ENCODE measurements around the gene TSPEAR. TPM values are rescaled to one million over a fixed set of nuclear protein-coding genes. Genes with fewer than 3 reads are reported as not detected.

The TSPEAR gene
- total and polyA plus RNA-seq, 2 of the 13 experiments (the other 11 are each of a cell fraction or from before 2014, with no cell fraction given), result 0.07 to 0.32 TPM

DNA sequence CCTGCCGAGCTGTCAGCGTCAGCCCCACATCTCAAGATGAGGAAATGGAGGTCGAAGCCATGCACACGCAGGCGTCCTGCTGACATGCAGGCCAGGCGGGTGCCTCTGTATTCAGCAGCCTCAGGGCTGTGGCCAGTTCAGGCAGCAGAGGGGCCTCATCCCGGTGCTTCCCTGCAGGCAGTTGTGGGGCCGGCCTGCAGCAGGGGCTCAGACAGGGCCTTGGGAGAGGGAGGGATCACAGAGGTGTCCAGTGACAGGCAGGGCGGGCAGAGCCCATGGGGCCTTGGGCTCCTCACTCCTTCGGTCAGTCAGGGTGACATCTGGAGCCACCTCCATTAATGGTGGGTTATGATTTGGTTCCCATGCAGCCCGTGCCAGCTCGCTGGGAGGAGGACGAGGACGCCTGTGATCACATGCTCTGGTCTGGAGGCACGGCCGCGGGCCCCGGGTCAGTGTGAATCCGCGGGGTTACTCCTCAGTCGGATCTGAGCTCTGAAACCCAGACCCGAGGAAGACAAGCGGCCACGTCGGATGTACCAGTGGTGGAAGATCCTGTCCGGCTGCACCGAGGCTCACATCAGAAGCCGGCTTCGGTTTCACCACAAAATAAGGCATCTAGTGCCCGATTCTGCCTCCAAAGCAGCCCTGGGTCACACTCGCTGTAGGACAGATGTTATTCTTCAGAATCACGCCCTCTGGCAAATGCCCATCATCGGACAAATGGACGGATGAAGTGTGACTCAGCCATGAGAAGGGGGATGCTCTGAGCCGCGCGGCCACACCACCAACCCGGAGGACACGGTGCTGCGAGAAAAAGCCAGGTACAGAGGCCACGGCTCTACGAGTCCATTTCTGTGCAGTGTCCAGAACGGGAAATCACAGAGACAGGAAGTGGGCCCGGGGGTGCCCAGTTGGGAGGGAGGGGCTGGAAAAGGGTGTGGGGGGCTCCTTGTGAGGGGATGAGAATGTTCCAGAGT lies 204.8 kb downstream of the TSPEAR start (continued):
- TF ChIP-seq, protein P1, sequence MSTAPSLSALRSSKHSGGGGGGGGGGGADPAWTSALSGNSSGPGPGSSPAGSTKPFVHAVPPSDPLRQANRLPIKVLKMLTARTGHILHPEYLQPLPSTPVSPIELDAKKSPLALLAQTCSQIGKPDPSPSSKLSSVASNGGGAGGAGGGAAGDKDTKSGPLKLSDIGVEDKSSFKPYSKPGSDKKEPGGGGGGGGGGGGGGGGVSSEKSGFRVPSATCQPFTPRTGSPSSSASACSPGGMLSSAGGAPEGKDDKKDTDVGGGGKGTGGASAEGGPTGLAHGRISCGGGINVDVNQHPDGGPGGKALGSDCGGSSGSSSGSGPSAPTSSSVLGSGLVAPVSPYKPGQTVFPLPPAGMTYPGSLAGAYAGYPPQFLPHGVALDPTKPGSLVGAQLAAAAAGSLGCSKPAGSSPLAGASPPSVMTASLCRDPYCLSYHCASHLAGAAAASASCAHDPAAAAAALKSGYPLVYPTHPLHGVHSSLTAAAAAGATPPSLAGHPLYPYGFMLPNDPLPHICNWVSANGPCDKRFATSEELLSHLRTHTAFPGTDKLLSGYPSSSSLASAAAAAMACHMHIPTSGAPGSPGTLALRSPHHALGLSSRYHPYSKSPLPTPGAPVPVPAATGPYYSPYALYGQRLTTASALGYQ (CRISPR knock-in tag; IDR thresholded peaks at IDR 0.05), result peak; percentile 57; the same call in 1 of the 2 replicates
- TF ChIP-seq ZNF670 (CRISPR knock-in tag; IDR thresholded peaks at IDR 0.05; ENCODE audit: borderline replicate concordance), result no peak
- no peak for TF ChIP-seq GATAD2A (CRISPR knock-in tag; IDR thresholded peaks at IDR 0.05)
- TF ChIP-seq GATA4 (IDR thresholded peaks at IDR 0.05; ENCODE audit: borderline replicate concordance, low read depth), result no peak
- no peak for TF ChIP-seq ZNF775 (CRISPR knock-in tag; IDR thresholded peaks at IDR 0.05; ENCODE audit: borderline replicate concordance)
- TF ChIP-seq NCOA1 (CRISPR knock-in tag; IDR thresholded peaks at IDR 0.05), result 0 out of 2 replicates have a peak, but pooled peaks have one; percentile 78
- TF ChIP-seq IRX3 (CRISPR knock-in tag; IDR thresholded peaks at IDR 0.05; ENCODE audit: borderline replicate concordance, low read depth), result no peak
- TF ChIP-seq, protein P2, sequence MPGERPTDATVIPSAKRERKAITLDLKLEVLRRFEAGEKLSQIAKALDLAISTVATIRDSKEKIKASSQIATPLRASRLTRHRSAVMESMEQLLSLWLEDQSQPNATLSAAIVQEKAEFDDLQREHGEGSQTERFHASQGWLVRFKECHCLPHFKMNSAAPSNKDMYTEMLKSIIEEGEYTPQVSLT (CRISPR knock-in tag; IDR thresholded peaks at IDR 0.05; ENCODE audit: borderline replicate concordance, low read depth), result no peak
- TF ChIP-seq, protein P3, sequence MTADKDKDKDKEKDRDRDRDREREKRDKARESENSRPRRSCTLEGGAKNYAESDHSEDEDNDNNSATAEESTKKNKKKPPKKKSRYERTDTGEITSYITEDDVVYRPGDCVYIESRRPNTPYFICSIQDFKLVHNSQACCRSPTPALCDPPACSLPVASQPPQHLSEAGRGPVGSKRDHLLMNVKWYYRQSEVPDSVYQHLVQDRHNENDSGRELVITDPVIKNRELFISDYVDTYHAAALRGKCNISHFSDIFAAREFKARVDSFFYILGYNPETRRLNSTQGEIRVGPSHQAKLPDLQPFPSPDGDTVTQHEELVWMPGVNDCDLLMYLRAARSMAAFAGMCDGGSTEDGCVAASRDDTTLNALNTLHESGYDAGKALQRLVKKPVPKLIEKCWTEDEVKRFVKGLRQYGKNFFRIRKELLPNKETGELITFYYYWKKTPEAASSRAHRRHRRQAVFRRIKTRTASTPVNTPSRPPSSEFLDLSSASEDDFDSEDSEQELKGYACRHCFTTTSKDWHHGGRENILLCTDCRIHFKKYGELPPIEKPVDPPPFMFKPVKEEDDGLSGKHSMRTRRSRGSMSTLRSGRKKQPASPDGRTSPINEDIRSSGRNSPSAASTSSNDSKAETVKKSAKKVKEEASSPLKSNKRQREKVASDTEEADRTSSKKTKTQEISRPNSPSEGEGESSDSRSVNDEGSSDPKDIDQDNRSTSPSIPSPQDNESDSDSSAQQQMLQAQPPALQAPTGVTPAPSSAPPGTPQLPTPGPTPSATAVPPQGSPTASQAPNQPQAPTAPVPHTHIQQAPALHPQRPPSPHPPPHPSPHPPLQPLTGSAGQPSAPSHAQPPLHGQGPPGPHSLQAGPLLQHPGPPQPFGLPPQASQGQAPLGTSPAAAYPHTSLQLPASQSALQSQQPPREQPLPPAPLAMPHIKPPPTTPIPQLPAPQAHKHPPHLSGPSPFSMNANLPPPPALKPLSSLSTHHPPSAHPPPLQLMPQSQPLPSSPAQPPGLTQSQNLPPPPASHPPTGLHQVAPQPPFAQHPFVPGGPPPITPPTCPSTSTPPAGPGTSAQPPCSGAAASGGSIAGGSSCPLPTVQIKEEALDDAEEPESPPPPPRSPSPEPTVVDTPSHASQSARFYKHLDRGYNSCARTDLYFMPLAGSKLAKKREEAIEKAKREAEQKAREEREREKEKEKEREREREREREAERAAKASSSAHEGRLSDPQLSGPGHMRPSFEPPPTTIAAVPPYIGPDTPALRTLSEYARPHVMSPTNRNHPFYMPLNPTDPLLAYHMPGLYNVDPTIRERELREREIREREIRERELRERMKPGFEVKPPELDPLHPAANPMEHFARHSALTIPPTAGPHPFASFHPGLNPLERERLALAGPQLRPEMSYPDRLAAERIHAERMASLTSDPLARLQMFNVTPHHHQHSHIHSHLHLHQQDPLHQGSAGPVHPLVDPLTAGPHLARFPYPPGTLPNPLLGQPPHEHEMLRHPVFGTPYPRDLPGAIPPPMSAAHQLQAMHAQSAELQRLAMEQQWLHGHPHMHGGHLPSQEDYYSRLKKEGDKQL (CRISPR knock-in tag; IDR thresholded peaks at IDR 0.05; ENCODE audit: low read depth), result no peak
- TF ChIP-seq ZNF17 (CRISPR knock-in tag; IDR thresholded peaks at IDR 0.05), result no peak
- TF ChIP-seq HMG20A (CRISPR knock-in tag; IDR thresholded peaks at IDR 0.05; ENCODE audit: borderline replicate concordance), result no peak
- no peak for TF ChIP-seq NR1H2 (CRISPR knock-in tag; IDR thresholded peaks at IDR 0.05; ENCODE audit: borderline replicate concordance, low read depth)
- TF ChIP-seq GTF2F1 (IDR thresholded peaks at IDR 0.05; ENCODE audit: low read length), result no peak
- TF ChIP-seq POLR2A (IDR thresholded peaks at IDR 0.05; ENCODE audit: insufficient read depth in 1 of 2, low read depth in 2 of 2, low read length in 2 of 2), result peak in 1 of 2 experiments; percentile 56; a peak in 2 of 4 replicates
- no peak for TF ChIP-seq FOSL2 (CRISPR knock-in tag; IDR thresholded peaks at IDR 0.05)
- no peak for TF ChIP-seq ZNF446 (CRISPR knock-in tag; IDR thresholded peaks at IDR 0.05)
- no peak for TF ChIP-seq ZNF138 (CRISPR knock-in tag; IDR thresholded peaks at IDR 0.05; ENCODE audit: low read depth)
- no peak for TF ChIP-seq ZKSCAN1 (IDR thresholded peaks at IDR 0.05; ENCODE audit: low read length)
- TF ChIP-seq, protein P4, sequence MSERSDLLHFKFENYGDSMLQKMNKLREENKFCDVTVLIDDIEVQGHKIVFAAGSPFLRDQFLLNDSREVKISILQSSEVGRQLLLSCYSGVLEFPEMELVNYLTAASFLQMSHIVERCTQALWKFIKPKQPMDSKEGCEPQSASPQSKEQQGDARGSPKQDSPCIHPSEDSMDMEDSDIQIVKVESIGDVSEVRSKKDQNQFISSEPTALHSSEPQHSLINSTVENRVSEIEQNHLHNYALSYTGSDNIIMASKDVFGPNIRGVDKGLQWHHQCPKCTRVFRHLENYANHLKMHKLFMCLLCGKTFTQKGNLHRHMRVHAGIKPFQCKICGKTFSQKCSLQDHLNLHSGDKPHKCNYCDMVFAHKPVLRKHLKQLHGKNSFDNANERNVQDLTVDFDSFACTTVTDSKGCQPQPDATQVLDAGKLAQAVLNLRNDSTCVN (CRISPR knock-in tag; IDR thresholded peaks at IDR 0.05; ENCODE audit: borderline replicate concordance), result no peak
- TF ChIP-seq MED8 (CRISPR knock-in tag; IDR thresholded peaks at IDR 0.05; ENCODE audit: insufficient replicate concordance), result no peak
- TF ChIP-seq, protein P5, sequence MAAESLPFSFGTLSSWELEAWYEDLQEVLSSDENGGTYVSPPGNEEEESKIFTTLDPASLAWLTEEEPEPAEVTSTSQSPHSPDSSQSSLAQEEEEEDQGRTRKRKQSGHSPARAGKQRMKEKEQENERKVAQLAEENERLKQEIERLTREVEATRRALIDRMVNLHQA (CRISPR knock-in tag; IDR thresholded peaks at IDR 0.05), result no peak
